DND-41 (cell line): ENCODE measurements around the gene AIFM1.
A peak's percentile ranks its signal among the peaks of the same experiment; 100 is the strongest.

ENCODE experiments used
- ATAC-seq: fragments of 200-7000 bp; cut with Tn5 transposase; 3 replicates; pipeline ENCODE4 v1.9.1; 2021; ENCODE audit warnings: low read depth; ENCODE audit not compliant: insufficient read depth
- DNase-seq: peaks from one replicate; pipeline ENCODE4 v3.0.0-alpha.2; 2020
- H2AFZ ChIP-seq: 2 replicates; pipeline ENCODE4 v1.6.0; 2012; ENCODE audit warnings: low read depth, low read length
- H3K27ac ChIP-seq: 2 replicates; pipeline ENCODE4 v1.5.1; 2012; ENCODE audit warnings: low read length, inconsistent platforms
- H3K27me3 ChIP-seq: fragments of 200-600 bp; sonication (generic); 2 replicates; pipeline ENCODE4 v1.6.0; 2012; ENCODE audit warnings: low read length, mild to moderate bottlenecking, inconsistent platforms; ENCODE audit not compliant: insufficient read depth, poor library complexity
- H3K36me3 ChIP-seq: 2 replicates; pipeline ENCODE4 v1.5.1; 2012; ENCODE audit warnings: low read length, inconsistent platforms; ENCODE audit not compliant: insufficient read depth
- H3K4me1 ChIP-seq: 2 replicates; pipeline ENCODE4 v1.5.1; 2012; ENCODE audit warnings: mild to moderate bottlenecking, low read length; ENCODE audit not compliant: insufficient read depth
- H3K4me2 ChIP-seq: 2 replicates; pipeline ENCODE4 v1.6.0; 2012; ENCODE audit warnings: mild to moderate bottlenecking, moderate library complexity, low read length, inconsistent platforms; ENCODE audit not compliant: insufficient read depth
- H3K4me3 ChIP-seq, 2 experiments: fragments of 200-600 bp in 1 of 2; shearing (Covaris generic) in 1 of 2; 2 replicates each; pipeline ENCODE4 v1.5.1; 2012 to 2016; ENCODE audit warnings: inconsistent platforms in 2 of 2, low read length in 2 of 2, mild to moderate bottlenecking in 2 of 2, low read depth in 1 of 2, moderate library complexity in 1 of 2
- H3K79me2 ChIP-seq: 2 replicates; pipeline ENCODE4 v1.6.0; 2012; ENCODE audit warnings: low read length, inconsistent platforms; ENCODE audit not compliant: insufficient read depth
- H3K9ac ChIP-seq: 2 replicates; pipeline ENCODE4 v1.6.0; 2012; ENCODE audit warnings: low read depth, mild to moderate bottlenecking, inconsistent platforms, low read length, moderate library complexity
- H3K9me3 ChIP-seq: 2 replicates; pipeline ENCODE4 v1.5.1; 2012; ENCODE audit warnings: low read length, moderate library complexity, mild to moderate bottlenecking, inconsistent platforms; ENCODE audit not compliant: insufficient read depth, severe bottlenecking
- H4K20me1 ChIP-seq: 2 replicates; pipeline ENCODE4 v1.6.0; 2012; ENCODE audit warnings: low read length; ENCODE audit not compliant: insufficient read depth
- EZH2 ChIP-seq: IDR thresholded peaks from 3 replicates; pipeline ENCODE4 v1.6.1; 2012; ENCODE audit warnings: borderline replicate concordance, low read depth, mild to moderate bottlenecking, moderate library complexity, low read length, inconsistent platforms; ENCODE audit not compliant: severe bottlenecking
- TF ChIP-seq, protein P1 (sequence below): IDR thresholded peaks from 2 replicates; pipeline ENCODE4 v1.5.1; 2012; ENCODE audit warnings: borderline replicate concordance, low read length, moderate library complexity, mild to moderate bottlenecking; ENCODE audit not compliant: poor library complexity, severe bottlenecking; ENCODE audit errors: extremely low read depth

AIFM1 gene

DNA sequence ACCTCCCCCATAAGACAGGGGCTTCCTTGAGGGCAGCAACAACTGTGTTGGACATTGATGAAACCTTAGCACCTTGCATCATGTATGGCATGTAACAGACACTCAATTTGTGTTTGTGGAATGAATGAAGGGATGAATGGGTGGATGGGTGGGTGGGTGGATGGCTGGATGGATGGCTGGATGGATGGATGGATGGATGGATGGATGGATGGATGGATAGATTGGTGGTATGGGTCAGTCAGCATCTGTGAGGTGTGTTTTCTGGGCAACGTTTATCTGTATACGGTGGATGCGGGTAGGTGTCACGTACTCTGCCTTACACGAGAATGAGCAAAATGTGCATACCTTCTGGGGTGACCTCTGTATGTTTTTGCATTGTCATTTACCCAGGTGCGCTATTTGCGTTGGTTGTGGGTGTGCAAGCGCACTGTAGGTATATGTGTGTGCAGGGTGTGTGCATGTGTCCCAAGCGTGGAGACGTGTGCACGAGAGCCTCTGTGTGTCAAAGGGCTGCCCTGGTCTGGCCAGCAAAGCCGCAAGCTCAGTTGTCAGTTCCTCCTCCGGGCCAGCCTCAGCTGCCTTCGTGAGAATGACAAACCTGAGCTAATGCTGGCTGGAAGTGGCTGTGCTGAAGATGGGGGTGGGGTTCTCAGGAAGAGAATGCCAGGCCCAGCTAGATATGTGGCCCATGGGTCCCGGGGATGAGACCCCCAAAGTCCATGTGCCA is 81.8 kb downstream of the AIFM1 start:
- Histone ChIP-seq H3K4me3 (no peak overlapping the region), H3K27ac (no peak overlapping the region), H2AFZ (no peak overlapping the region), H3K79me2 (peaks cover 14% of the 10 kb centered on the region), H3K36me3 (no peaks in the 10 kb centered on the region; the same call in 1 of the 2 replicates), H3K4me1 (peaks cover 55% of the 10 kb centered on the region), H3K9me3 (no peaks in the 10 kb centered on the region), H3K9ac (no peak overlapping the region), H4K20me1 (peaks cover 6% of the 10 kb centered on the region; the same call in 1 of the 2 replicates), H3K27me3 (no peaks in the 10 kb centered on the region), H3K4me2 (no peak overlapping the region)
- no peak for DNase-seq
- TF ChIP-seq, protein P1, sequence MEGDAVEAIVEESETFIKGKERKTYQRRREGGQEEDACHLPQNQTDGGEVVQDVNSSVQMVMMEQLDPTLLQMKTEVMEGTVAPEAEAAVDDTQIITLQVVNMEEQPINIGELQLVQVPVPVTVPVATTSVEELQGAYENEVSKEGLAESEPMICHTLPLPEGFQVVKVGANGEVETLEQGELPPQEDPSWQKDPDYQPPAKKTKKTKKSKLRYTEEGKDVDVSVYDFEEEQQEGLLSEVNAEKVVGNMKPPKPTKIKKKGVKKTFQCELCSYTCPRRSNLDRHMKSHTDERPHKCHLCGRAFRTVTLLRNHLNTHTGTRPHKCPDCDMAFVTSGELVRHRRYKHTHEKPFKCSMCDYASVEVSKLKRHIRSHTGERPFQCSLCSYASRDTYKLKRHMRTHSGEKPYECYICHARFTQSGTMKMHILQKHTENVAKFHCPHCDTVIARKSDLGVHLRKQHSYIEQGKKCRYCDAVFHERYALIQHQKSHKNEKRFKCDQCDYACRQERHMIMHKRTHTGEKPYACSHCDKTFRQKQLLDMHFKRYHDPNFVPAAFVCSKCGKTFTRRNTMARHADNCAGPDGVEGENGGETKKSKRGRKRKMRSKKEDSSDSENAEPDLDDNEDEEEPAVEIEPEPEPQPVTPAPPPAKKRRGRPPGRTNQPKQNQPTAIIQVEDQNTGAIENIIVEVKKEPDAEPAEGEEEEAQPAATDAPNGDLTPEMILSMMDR = no peak
- no peak for TF ChIP-seq EZH2
- no peak for ATAC-seq

DNA sequence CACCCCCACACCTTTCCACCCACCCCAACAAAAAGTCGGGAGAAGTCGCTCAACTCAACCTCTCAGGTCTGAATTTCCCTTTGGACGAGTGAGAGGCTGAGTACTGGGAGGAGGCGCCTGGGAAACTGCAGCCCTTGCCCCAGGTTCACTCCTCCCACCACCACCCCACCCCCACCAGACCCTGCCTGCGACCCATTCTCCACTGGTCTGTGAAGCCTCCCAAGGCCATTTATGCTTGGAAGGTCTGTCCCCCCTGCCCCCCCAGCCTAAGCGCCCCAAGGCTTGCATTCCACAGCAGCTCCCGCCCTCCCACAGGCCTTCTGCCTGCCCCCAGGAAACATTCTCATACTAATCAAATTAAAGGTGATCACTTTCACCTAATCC is 82.5 kb downstream of the AIFM1 start:
- Histone ChIP-seq H4K20me1 (peaks cover 6% of the 10 kb centered on the region; the same call in 1 of the 2 replicates), H3K4me1 (peaks cover 55% of the 10 kb centered on the region), H3K9ac (peak overlapping the region; percentile 54; the same call in 1 of the 2 replicates), H3K27me3 (no peaks in the 10 kb centered on the region), H3K4me3 (no peak overlapping the region), H3K27ac (peak overlapping the region; percentile 90; the same call in 1 of the 2 replicates), H2AFZ (no peak overlapping the region), H3K36me3 (no peaks in the 10 kb centered on the region; the same call in 1 of the 2 replicates), H3K4me2 (no peak overlapping the region; the same call in 1 of the 2 replicates), H3K79me2 (peaks cover 14% of the 10 kb centered on the region), H3K9me3 (no peaks in the 10 kb centered on the region)
- ATAC-seq = no peak
- DNase-seq = no peak
- TF ChIP-seq, protein P1 = no peak
- TF ChIP-seq EZH2 = no peak

DNA sequence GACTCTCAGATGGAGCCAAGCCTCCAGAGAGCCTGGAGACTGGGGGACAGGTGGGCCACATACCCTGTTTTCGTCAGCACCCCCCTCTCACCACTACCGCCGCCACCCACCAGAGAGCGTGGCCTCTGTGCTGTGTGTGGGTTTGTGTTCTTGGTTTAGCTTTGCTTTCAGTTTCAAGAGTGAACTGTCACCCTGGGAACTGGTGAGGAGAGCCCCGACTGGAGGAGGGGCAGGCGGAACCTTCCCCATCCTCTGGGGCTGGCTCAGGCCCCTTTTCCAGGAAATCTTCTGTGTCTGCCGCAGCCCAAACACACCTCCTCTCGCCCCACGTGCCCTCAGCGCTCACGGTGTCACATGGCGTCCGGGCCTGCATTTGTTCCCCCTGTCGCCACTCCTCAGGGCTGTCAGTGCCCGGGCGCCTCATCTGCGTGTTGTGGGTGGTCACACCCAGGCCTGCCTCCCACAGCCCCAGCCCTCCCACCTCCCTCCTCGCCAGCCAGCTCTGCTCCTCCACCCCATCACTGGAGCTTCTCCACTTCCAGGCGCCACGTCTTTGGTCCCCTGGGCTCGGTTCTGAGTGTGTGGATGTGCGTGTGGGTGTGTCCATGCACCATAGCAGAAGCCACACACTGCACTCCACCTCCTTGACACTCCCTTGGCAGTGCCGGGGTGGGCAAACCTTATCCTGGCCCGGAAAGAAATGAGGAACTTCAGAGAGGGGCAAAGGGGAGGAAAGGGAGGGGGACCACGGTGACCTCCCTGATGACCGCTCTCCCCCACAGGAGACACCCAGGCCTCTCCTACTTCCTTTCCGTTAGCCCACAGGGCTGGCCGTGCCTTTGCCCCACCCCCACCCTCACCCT is 83.2 kb downstream of the AIFM1 start:
- H3K27ac ChIP-seq = peak overlapping the region; percentile 90
- peaks cover 49% of the 10 kb centered on the region for H3K4me1 ChIP-seq
- H3K9ac ChIP-seq = peak overlapping the region; percentile 54
- DNase-seq (peak; percentile 91), ATAC-seq (peak; percentile 82)
- no peak for TF ChIP-seq EZH2
- TF ChIP-seq, protein P1 = peak; percentile 79
- H2AFZ ChIP-seq = peak overlapping the region; percentile 68
- no peaks in the 10 kb centered on the region for H3K27me3 ChIP-seq
- H3K79me2 ChIP-seq = peaks cover 14% of the 10 kb centered on the region
- peak overlapping the region; percentile 80 for H3K4me2 ChIP-seq
- H4K20me1 ChIP-seq = peaks cover 6% of the 10 kb centered on the region; the same call in 1 of the 2 replicates
- H3K9me3 ChIP-seq = no peaks in the 10 kb centered on the region
- H3K4me3 ChIP-seq = peak overlapping the region in 1 of 2 experiments; percentile 54; a peak in 2 of 4 replicates
- no peaks in the 10 kb centered on the region; the same call in 1 of the 2 replicates for H3K36me3 ChIP-seq
